HS-5 (cell line): ENCODE measurements around the gene ACAD10.

Experiments
- DNase-seq: peaks from one replicate; pipeline ENCODE4 v3.0.0-alpha.2; 2012; ENCODE audit warnings: low read depth

Gene ACAD10

DNA sequence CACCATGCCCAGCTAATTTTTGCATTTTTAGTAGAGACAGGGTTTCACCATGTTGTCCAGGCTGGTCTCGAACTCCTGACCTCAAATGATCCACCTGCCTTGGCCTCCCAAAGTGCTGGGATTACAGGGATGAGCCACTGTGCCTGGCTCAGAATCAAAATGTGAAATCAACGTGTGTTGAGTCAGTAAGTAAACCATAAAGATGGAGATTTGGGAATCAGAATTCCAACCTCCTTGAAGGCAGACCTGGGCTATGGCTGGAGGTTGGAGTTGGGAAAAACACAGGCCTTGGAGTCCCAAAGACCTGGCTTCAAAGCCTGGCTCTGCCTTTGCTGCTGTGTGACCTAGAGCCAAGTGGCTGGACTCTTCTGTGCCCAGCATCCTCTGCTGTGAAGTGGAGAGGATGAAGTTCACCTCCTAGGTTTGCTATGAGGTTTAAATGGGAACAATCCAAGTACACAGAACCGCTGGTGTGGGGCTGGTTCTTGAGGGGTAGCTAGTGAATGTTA, 91.0 kb downstream of the ACAD10 start:
- no peak for DNase-seq

DNA sequence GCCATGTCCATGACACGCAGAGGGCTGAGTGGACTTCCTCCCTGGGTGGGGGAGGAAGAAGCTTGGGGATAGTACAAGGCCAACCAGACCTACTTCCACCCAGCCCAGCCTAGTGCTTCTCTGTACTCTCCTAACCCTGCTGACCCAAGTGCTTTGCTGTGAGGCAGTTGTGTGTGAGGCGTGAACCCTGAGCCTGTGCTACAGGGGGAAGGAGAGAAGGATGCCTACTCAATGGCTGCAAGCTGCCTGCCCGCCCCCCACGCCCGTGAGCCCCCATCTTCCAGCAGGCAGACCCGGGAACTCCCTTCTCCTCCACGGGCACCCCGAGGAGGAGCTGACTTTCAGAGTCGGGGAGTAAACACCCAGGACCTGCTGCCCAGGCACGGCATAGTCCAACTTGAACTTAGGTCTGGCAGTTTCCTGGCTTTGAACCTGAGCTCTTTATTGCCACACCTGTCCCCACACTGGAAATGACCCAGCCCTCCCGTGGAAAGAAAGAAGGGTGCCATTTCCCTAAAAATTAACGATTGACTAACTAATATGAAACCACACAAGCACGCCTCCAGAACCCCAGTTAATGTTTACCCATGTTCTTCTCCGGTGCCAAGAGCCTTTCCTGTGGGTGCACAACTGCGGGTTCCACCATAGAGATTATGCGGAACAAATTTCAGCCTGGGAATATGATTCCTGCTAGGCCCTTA, 91.6 kb downstream of the ACAD10 start:
- DNase-seq: no peak

DNA sequence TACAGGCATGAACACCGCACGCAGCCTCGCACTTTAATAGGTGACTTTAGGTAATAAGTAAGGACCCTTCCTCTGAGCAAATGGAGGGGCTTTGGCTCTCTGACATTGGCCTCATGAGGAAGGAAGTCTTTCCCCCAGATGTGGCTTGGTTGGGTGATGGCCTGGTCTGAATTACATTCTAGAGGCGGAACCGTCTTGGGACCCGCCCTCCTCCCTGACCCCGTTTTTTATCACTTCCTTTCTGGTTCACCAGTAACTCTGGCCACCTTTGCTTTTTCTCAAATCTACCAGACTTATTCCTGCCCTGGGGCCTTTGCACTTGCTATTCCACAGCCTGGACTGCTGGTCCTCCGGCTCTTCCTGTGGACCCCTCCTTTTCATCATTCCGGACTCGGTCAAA, 94.3 kb downstream of the ACAD10 start:
- no peak for DNase-seq

- DNase-seq: no peak
Observed at GRCh38 chr12:111780615-111781014, 94.8 kb downstream of the ACAD10 start.

DNA sequence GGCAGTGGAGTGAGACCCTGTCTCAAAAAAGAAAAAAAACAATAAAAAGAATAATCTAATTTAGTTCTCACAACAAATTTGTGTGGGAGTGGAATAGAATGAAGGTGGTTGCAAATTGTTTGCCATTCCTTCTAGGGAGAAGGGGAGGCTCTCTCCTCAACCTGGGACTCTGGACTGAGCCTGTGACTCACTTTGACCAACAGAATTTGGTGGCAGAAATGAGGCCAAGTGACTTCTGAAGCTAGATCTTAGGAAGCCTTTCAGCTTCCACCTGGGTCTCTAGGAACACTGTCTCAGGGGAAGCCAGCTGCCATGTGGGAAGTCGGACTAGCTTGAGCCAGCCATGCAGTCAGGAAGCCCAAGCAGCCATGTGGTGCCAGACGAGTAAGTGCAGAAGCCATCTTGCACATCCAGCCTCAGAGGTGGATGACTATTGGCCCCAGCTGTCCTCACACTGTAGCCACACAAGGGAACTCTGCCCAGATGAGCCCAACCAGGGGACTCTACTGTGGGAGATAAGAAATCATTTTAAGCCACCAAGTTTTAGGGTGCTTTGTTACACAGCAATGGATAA, 95.3 kb downstream of the ACAD10 start:
- no peak for DNase-seq

DNA sequence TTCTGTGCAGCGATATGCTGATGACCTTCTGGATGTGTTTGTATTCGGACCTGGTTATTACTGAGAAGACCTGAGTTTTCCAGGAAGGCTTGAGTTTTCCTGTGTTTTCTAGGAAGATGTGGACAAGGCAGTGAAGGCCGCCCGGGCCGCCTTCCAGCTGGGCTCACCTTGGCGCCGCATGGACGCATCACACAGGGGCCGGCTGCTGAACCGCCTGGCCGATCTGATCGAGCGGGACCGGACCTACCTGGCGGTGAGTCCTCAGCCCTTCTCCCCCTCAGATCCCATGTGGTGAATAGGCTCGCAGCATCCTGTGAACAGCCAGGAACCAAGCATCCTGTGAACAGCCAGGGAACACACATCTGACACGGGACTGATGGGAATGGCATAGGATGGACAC, 97.2 kb downstream of the ACAD10 start:
- DNase-seq: no peak

DNA sequence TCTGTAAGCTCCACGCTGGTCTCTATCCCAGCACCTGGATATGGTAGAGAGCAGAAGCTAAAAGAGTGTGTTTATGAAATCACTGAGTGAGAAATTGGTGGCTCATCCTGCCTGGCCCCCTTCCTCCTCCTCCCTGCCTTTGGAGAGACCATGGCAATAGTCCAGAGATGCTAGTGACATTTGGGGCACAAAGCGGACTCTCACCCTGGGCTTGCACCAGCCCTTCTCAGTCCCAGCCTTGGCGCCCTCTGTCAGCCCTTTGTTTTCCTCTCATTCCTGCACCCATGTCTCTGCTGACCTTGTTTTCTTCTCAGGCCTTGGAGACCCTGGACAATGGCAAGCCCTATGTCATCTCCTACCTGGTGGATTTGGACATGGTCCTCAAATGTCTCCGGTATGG, 99.1 kb downstream of the ACAD10 start:
- DNase-seq: no peak

GRCh38 chr12:111785651-111786050, 99.8 kb downstream of the ACAD10 start:
- no peak for DNase-seq

GRCh38 chr12:111788178-111788654, 102.4 kb downstream of the ACAD10 start:
- no peak for DNase-seq

DNA sequence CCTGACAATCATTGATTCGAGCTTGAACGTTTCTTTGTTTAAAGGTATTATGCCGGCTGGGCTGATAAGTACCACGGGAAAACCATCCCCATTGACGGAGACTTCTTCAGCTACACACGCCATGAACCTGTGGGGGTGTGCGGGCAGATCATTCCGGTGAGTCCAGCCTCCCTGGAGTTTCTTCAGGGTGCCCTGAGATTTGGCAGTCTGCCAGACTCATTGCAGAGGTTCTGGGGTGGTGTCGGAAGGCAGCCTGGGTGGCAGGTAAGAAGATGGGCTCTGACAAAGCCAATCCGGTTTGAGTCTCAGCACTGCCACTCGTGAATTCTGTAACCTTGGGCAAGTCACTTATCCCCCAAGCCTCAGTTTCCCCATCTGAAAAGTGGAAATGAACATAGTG, 103.9 kb downstream of the ACAD10 start:
- DNase-seq: no peak

- DNase-seq: no peak
Observed at GRCh38 chr12:111791507-111791906, 105.7 kb downstream of the ACAD10 start.

- no peak for DNase-seq
Observed at GRCh38 chr12:111792155-111792855, 106.5 kb downstream of the ACAD10 start.

DNA sequence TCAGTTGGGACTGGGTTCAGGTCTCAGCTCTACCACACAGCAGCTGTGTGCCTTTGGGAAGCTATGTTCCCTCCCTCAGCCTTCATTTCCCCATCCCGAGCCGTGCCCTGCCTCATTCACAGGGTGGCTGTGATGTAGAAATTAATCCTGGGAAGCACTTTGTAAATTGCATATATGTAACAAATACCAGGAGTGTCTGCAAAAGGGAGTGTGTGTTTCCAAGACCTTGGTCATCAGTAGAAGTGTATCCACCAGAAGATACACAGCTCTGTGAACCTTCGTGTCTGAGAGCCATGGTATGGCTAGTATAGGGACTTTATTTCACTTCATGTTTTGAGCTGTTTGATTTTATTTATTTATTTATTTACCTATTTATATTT, 107.0 kb downstream of the ACAD10 start:
- no peak for DNase-seq

DNA sequence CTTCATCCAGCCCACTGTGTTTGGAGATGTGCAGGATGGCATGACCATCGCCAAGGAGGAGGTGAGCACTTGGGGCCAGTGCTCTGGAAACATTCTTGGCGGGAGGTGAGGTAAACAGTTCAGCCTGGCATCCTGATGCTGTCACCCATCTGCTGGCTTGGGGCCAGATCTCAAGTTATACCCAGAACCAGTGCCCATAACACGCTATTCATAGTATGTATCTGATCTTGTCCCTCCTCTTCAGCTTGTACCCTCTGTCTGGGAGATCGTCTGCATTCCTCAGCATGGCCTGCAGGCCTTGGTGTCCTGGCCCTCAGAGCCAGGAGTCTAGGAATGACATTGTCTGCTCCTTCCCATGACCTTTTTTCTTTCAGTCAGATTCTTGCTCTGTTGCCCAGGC, 112.3 kb downstream of the ACAD10 start:
- DNase-seq: no peak

DNA sequence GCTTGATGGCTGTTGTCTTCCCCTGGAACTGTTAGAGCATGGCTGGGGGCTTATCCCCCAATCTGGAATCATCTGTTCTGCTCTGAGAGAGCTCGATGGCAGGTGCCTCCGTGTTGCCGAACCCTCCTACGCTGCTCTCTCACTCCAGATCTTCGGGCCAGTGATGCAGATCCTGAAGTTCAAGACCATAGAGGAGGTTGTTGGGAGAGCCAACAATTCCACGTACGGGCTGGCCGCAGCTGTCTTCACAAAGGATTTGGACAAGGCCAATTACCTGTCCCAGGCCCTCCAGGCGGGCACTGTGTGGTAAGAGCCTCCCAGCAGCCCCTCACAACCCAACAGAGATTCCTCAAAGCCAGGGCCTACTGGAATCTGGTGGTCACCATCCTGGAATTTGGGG, 113.9 kb downstream of the ACAD10 start:
- no peak for DNase-seq

GRCh38 chr12:111803038-111803626, 117.3 kb downstream of the ACAD10 start:
- no peak for DNase-seq

GRCh38 chr12:111803851-111804250, 118.0 kb downstream of the ACAD10 start:
- no peak for DNase-seq

- DNase-seq: no peak
Observed at GRCh38 chr12:111806304-111806703, 120.5 kb downstream of the ACAD10 start.
